ENCODE data around the gene BBS5. TPM values are rescaled to one million over a fixed set of nuclear protein-coding genes. Genes with fewer than 3 reads are reported as not detected.
"Not testable (repeated sequence)": the region's sequence is repeated elsewhere in the genome, so short reads cannot be mapped to it uniquely, and the experiment has no call there.

Gene BBS5
- 6.0 TPM for total RNA-seq
- long read RNA-seq, partial matches to known transcripts = 8 of 8 reads
- long read RNA-seq, other reads (novel, unspliced or antisense) = 0 of 8 reads

GRCh38 chr2:169479257-169480078 lies at the start of gene BBS5:
BBS5 (plus strand) TSS chr2:169479494; CDS start chr2:169479554, 60 bp downstream.
- intact Hi-C loops (cut with DNase I) = no loop called here
- Histone ChIP-seq H3K36me3 (peaks cover 14% of the 10 kb centered on the region), H3K4me3 (peak within 1 kb of the TSS; percentile 70), H3K9me3 (no peaks in the 10 kb centered on the region), H3K27ac (peak within 1 kb of the TSS; percentile 60), H3K4me1 (peaks cover 7% of the 10 kb centered on the region), H3K27me3 (no peaks in the 10 kb centered on the region)
- DNase-seq (peak; percentile 93), ATAC-seq (peak; percentile 96)
- TF ChIP-seq, protein P1, sequence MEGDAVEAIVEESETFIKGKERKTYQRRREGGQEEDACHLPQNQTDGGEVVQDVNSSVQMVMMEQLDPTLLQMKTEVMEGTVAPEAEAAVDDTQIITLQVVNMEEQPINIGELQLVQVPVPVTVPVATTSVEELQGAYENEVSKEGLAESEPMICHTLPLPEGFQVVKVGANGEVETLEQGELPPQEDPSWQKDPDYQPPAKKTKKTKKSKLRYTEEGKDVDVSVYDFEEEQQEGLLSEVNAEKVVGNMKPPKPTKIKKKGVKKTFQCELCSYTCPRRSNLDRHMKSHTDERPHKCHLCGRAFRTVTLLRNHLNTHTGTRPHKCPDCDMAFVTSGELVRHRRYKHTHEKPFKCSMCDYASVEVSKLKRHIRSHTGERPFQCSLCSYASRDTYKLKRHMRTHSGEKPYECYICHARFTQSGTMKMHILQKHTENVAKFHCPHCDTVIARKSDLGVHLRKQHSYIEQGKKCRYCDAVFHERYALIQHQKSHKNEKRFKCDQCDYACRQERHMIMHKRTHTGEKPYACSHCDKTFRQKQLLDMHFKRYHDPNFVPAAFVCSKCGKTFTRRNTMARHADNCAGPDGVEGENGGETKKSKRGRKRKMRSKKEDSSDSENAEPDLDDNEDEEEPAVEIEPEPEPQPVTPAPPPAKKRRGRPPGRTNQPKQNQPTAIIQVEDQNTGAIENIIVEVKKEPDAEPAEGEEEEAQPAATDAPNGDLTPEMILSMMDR (IDR thresholded peaks at IDR 0.05) = peak; percentile 39

DNA sequence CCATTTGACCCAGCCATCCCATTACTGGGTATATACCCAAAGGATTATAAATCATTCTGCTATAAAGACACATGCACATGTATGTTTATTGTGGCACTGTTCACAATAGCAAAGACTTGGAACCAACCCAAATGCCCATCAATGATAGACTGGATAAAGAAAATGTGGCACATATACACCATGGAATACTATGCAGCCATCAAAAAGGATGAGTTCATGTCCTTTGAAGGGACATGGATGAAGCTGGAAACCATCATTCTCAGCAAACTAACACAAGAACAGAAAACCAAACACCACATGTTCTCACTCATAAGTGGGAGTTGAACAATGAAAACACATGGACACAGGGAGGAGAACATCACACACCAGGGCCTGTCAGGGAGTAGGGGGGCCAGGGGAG lies 47.5 kb upstream of the BBS5 start:
- intact Hi-C loops (cut with DNase I); H3K4me1 ChIP-seq; H3K9me3 ChIP-seq; H3K4me3 ChIP-seq; DNase-seq; ATAC-seq; H3K27ac ChIP-seq; H3K27me3 ChIP-seq; H3K36me3 ChIP-seq: not testable (repeated sequence)

DNA sequence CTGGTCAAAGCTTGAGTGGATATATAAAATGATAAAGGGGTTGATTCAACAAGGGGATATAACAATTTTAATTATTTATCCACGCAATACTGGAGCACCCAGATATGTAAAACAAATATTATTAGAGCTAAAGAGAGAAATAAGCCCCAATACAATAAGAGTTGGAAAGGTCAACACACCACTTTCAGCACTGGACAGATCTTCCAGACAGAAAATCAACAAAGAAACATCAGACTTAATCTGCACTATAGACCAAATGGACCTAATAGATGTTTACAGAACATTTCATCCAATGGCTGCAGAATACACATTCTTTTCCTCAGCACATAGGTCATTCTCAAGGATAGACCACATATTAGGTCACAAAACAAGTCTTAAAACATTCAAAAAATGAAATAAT lies 45.1 kb upstream of the BBS5 start:
- ATAC-seq; H3K36me3 ChIP-seq; H3K27me3 ChIP-seq; H3K4me1 ChIP-seq; H3K4me3 ChIP-seq; H3K9me3 ChIP-seq; intact Hi-C loops (cut with DNase I); H3K27ac ChIP-seq; DNase-seq: not testable (repeated sequence)

DNA sequence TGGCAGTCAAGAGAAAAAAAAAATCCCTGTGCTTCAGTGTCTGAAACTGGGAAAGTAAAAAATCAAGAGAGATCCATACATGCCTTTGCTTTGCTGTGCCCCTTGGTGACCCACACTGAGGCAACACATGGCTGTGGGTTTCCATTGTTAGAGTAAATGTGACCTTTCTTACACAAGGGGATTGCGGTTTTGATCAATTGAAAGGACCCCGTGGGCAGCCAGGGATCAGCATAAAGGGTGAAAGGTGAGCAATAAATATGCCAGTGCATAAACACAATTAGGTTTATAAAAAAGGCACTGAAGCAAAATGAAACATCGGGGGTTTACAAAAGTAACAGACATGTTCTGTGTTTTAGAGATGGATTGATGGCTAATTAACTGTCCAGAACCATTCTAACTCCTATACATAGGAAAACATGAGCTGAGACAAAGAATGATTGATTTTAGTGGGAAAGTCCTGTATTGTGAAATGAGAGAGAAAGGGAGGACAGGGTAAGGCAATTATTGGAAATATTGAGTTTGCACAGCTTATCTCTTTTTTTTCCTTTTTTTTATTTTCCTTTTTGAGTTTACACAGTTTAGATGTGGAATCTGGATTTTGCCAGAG lies 40.7 kb upstream of the BBS5 start:
- Histone ChIP-seq H3K36me3 (no peaks in the 10 kb centered on the region), H3K27me3 (no peaks in the 10 kb centered on the region), H3K27ac (no peak overlapping the region), H3K4me3 (no peak overlapping the region), H3K9me3 (no peaks in the 10 kb centered on the region), H3K4me1 (no peaks in the 10 kb centered on the region)
- intact Hi-C loops (cut with DNase I) = no loop called here
- TF ChIP-seq, protein P1 (IDR thresholded peaks at IDR 0.05) = no peak
- no peak for ATAC-seq
- no peak for DNase-seq

GRCh38 chr2:169439900-169440299 lies 39.4 kb upstream of the BBS5 start:
- intact Hi-C loops (cut with DNase I) = no loop called here
- H3K4me3 ChIP-seq = no peak overlapping the region
- H3K27me3 ChIP-seq = no peaks in the 10 kb centered on the region
- no peaks in the 10 kb centered on the region for H3K4me1 ChIP-seq
- H3K36me3 ChIP-seq = no peaks in the 10 kb centered on the region
- TF ChIP-seq, protein P1 (IDR thresholded peaks at IDR 0.05) = no peak
- H3K9me3 ChIP-seq = no peaks in the 10 kb centered on the region
- ATAC-seq (no peak), DNase-seq (no peak)
- no peak overlapping the region for H3K27ac ChIP-seq

DNA sequence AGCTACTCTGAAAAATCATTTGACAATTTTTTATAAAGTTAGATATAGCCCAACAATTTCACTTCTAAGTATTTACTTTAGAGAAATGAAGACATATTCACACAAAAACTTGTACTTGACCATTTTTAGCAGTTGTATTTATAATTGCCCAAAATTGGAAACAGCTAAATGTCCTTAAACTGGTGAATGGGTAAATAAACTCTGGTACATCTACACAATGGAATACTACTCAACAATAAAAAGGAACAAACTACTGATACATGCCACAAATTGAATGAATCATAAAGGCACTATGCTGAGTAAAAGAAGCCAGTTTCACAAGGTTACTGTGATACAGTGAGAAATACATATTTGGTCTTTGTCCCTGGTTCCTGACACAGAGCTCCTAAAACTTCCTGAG lies 32.8 kb upstream of the BBS5 start:
- Histone ChIP-seq H3K9me3 (no peaks in the 10 kb centered on the region), H3K4me1 (no peaks in the 10 kb centered on the region), H3K36me3 (no peaks in the 10 kb centered on the region), H3K4me3 (no peak overlapping the region), H3K27me3 (no peaks in the 10 kb centered on the region), H3K27ac (no peak overlapping the region)
- ATAC-seq (no peak), DNase-seq (no peak)
- TF ChIP-seq, protein P1 (IDR thresholded peaks at IDR 0.05) = no peak
- intact Hi-C loops (cut with DNase I) = no loop called here
